Loucy (cell line): Measurements from ENCODE around the gene CCDC3.

ENCODE experiments used
- CTCF ChIP-seq: fragments of 200-600 bp; sonication (generic); conservative IDR thresholded peaks from 2 replicates; pipeline ENCODE4 v1.5.1; 2014; ENCODE audit warnings: mild to moderate bottlenecking, antibody characterized with exemption, low read length
- EZH2phosphoT487 ChIP-seq: fragments of 200-600 bp; IDR thresholded peaks from 2 replicates; pipeline ENCODE4 v1.6.1; 2018; ENCODE audit warnings: antibody characterized with exemption, mild to moderate bottlenecking, moderate library complexity, borderline replicate concordance

DNA sequence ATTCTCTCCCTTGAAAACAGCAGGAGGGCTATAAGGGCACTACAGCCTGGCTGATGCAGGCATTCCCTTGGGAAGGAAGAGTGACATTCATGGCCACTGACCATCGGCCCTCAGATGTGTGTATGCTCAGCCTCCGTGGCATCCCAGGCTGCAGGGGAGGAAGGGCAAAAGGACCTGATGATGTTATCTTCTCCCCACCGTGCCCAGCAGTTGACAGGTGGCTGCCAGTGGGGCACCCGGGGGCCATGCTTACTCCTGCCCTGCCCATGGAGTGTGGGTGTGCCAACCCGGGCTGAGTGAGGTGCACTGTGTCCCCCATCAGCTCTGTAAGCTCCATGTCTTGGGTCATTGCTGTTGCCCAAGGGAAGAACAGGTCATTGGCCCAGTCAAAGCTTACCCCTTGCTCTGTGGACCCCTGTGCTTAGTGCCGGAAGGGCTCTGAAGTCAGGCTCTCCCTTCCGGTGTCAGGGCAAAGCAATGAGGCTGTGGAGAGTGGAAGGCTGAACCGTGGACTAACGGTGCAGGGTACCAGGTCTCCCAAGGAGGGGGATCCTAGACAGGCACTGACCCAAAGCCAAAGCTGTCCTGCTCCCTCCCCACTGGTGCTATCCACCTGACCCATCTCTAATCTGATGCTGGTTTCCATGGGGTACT, 92.2 kb downstream of the CCDC3 start:
- no peak for TF ChIP-seq CTCF
- TF ChIP-seq EZH2phosphoT487, result no peak
